NK-92 (cell line): ENCODE results near the gene STK11.

Experiments used
- DNase-seq: peaks from one replicate; lab custom pipeline; 2025; ENCODE audit not compliant: unreplicated experiment; lab: John Stamatoyannopoulos, UW

The STK11 gene

GRCh38 chr19:1224047-1224825 lies 18.7 kb downstream of the STK11 start:
- no peak for DNase-seq

- no peak for DNase-seq
Measured at GRCh38 chr19:1224847-1225246, 19.3 kb downstream of the STK11 start.

- DNase-seq = no peak
Measured at GRCh38 chr19:1225440-1226226, 20.1 kb downstream of the STK11 start.

GRCh38 chr19:1226227-1226518 lies 20.6 kb downstream of the STK11 start:
- no peak for DNase-seq

- DNase-seq = no peak
Measured at GRCh38 chr19:1226522-1227303, 21.1 kb downstream of the STK11 start.

- no peak for DNase-seq
Measured at GRCh38 chr19:1227304-1228054, 21.9 kb downstream of the STK11 start.

- DNase-seq = no peak
Measured at GRCh38 chr19:1228161-1228957, 22.8 kb downstream of the STK11 start.

- no peak for DNase-seq
Measured at GRCh38 chr19:1229056-1229923, 23.7 kb downstream of the STK11 start.

- no peak for DNase-seq
Measured at GRCh38 chr19:1229924-1230782, 24.6 kb downstream of the STK11 start.

GRCh38 chr19:1230783-1231489 lies 25.4 kb downstream of the STK11 start:
- no peak for DNase-seq

GRCh38 chr19:1231729-1232637 lies 26.4 kb downstream of the STK11 start:
- no peak for DNase-seq

- no peak for DNase-seq
Measured at GRCh38 chr19:1232652-1233072, 27.1 kb downstream of the STK11 start.

- no peak for DNase-seq
Measured at GRCh38 chr19:1233115-1233667, 27.6 kb downstream of the STK11 start.

GRCh38 chr19:1234051-1234954 lies 28.7 kb downstream of the STK11 start:
- DNase-seq = no peak

- DNase-seq = no peak
Measured at GRCh38 chr19:1234955-1235380, 29.4 kb downstream of the STK11 start.
